WTC11 (cell line): Measurements from ENCODE around the gene GAS2. TPM values are rescaled to one million over a fixed set of nuclear protein-coding genes. Genes with fewer than 3 reads are reported as not detected.

Source experiments
- ATAC-seq: fragments of 200-7000 bp; cut with Tn5 transposase; 2 replicates; pipeline ENCODE4 v1.10.0; 2021; ENCODE audit warnings: mild to moderate bottlenecking, moderate library complexity
- CTCF ChIA-PET: fragments of 300-600 bp; sonication (Branson Sonifier 250); formaldehyde crosslinking; loops from one replicate; lab custom pipeline; 2021; ENCODE audit warnings: antibody characterized with exemption; lab: Charles Lee
- POLR2A ChIA-PET: fragments of 350-600 bp; sonication (Branson Sonifier 250); formaldehyde crosslinking; loops from one replicate; lab custom pipeline; 2021; ENCODE audit warnings: antibody characterized with exemption; lab: Charles Lee
- DNase-seq: peaks from one replicate; pipeline ENCODE4 v3.0.0; 2021; ENCODE audit warnings: low spot score
- H3K27ac Mint-ChIP-seq: 2 replicates; pipeline ENCODE4 v1.8.0; 2021; ENCODE audit warnings: mixed read lengths
- H3K27me3 Mint-ChIP-seq: 2 replicates; pipeline ENCODE4 v1.8.0; 2021; ENCODE audit warnings: low read depth, mild to moderate bottlenecking, moderate library complexity, mixed read lengths
- H3K36me3 Mint-ChIP-seq: 2 replicates; pipeline ENCODE4 v1.8.0; 2021; ENCODE audit warnings: mixed read lengths
- H3K4me1 Mint-ChIP-seq: 2 replicates; pipeline ENCODE4 v1.8.0; 2022; ENCODE audit warnings: mixed read lengths
- H3K4me3 Mint-ChIP-seq: 2 replicates; pipeline ENCODE4 v1.8.0; 2021; ENCODE audit warnings: mild to moderate bottlenecking, moderate library complexity, mixed read lengths
- H3K9me3 Mint-ChIP-seq: 2 replicates; pipeline ENCODE4 v1.8.0; 2021; ENCODE audit warnings: mixed read lengths
- ESRRA ChIP-seq: sonication (generic); formaldehyde crosslinking; IDR thresholded peaks from 2 replicates; pipeline ENCODE4 v1.8.1; 2022; ENCODE audit warnings: mild to moderate bottlenecking, missing genetic modification reagents, borderline replicate concordance
- GABPB1 ChIP-seq: sonication (generic); formaldehyde crosslinking; IDR thresholded peaks from 2 replicates; pipeline ENCODE4 v1.8.1; 2023; ENCODE audit warnings: mild to moderate bottlenecking, missing genetic modification reagents
- MAX ChIP-seq: sonication (generic); formaldehyde crosslinking; IDR thresholded peaks from 2 replicates; pipeline ENCODE4 v1.8.0; 2022; ENCODE audit warnings: mild to moderate bottlenecking, missing genetic modification reagents
- NFATC4 ChIP-seq: fragments of 250-450 bp; sonication (Bioruptor Pico); IDR thresholded peaks from 2 replicates; pipeline ENCODE4 v1.9.0; 2021; ENCODE audit warnings: mild to moderate bottlenecking
- NFYB ChIP-seq: sonication (generic); formaldehyde crosslinking; conservative IDR thresholded peaks from 2 replicates; pipeline ENCODE4 v1.8.0; 2022; ENCODE audit warnings: low read depth, missing genetic modification reagents
- NR1H2 ChIP-seq: sonication (generic); formaldehyde crosslinking; IDR thresholded peaks from 2 replicates; pipeline ENCODE4 v1.9.0; 2021; ENCODE audit warnings: mild to moderate bottlenecking, moderate library complexity, missing genetic modification reagents
- NR3C1 ChIP-seq: sonication (generic); formaldehyde crosslinking; conservative IDR thresholded peaks from 2 replicates; pipeline ENCODE4 v1.8.1; 2023; ENCODE audit warnings: low read depth, mild to moderate bottlenecking, missing genetic modification reagents
- PRRX2 ChIP-seq: fragments of 250-450 bp; sonication (Bioruptor Pico); IDR thresholded peaks from 2 replicates; pipeline ENCODE4 v1.8.0; 2021; ENCODE audit warnings: mild to moderate bottlenecking
- RORB ChIP-seq: fragments of 250-450 bp; sonication (Bioruptor Pico); IDR thresholded peaks from 2 replicates; pipeline ENCODE4 v1.9.0; 2021; ENCODE audit warnings: mild to moderate bottlenecking
- SP1 ChIP-seq: sonication (generic); formaldehyde crosslinking; conservative IDR thresholded peaks from 2 replicates; pipeline ENCODE4 v1.8.1; 2022; ENCODE audit warnings: missing genetic modification reagents
- STAT6 ChIP-seq: sonication (generic); formaldehyde crosslinking; conservative IDR thresholded peaks from 2 replicates; pipeline ENCODE4 v1.8.1; 2023; ENCODE audit warnings: mild to moderate bottlenecking, low read depth, missing genetic modification reagents, moderate library complexity
- ZBTB21 ChIP-seq: sonication (generic); formaldehyde crosslinking; IDR thresholded peaks from 2 replicates; pipeline ENCODE4 v1.8.1; 2023; ENCODE audit warnings: mild to moderate bottlenecking, missing genetic modification reagents, borderline replicate concordance
- ZNF263 ChIP-seq: sonication (generic); formaldehyde crosslinking; IDR thresholded peaks from 2 replicates; pipeline ENCODE4 v1.8.1; 2022; ENCODE audit warnings: low read depth, mild to moderate bottlenecking, moderate library complexity, missing genetic modification reagents
- total RNA-seq: library from RNA; stranded (reverse); gene quantifications from 3 replicates; pipeline ENCODE4 v1.2.3, GENCODE V29; 2021
- TF ChIP-seq, protein P1 (sequence below): sonication (generic); formaldehyde crosslinking; IDR thresholded peaks from 2 replicates; pipeline ENCODE4 v1.8.0; 2023; ENCODE audit warnings: missing genetic modification reagents, mild to moderate bottlenecking, borderline replicate concordance
- TF ChIP-seq, protein P2 (sequence below): sonication (generic); formaldehyde crosslinking; IDR thresholded peaks from 2 replicates; pipeline ENCODE4 v1.8.1; 2023; ENCODE audit warnings: mild to moderate bottlenecking, missing genetic modification reagents, moderate library complexity
- TF ChIP-seq, protein P3 (sequence below): sonication (generic); formaldehyde crosslinking; IDR thresholded peaks from 2 replicates; pipeline ENCODE4 v1.8.1; 2022; ENCODE audit warnings: mild to moderate bottlenecking, missing genetic modification reagents, moderate library complexity, borderline replicate concordance

GAS2 gene
- total RNA-seq, 1 experiment from 2014 or later: 1.8 TPM

DNA sequence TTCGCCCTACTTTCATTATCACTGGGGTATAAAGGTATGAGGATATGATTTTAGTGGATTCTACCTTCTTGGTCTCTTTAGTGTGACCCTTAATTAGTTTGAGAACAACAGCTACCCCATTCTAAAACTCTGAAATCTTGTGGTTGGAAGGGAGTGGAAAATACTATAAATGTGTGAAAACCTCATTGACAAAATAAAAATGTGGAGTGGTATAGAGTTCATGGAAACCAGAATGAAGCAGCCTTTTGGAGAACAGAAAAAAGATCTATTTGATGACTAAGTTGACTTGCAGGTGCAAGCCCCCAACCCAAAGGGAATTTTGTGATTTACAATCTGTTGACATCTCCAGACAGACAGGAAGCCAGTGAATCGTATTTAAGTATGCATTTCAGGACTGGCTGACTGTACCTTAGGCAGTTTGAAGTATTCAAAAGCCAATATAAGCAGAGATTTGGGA is 75.8 kb downstream of the GAS2 start:
- no peaks in the 10 kb centered on the region for H3K36me3 Mint-ChIP-seq
- DNase-seq (no peak), ATAC-seq (no peak)
- ChIA-PET POLR2A (no interaction called here), CTCF (no interaction called here)
- no peaks in the 10 kb centered on the region for H3K9me3 Mint-ChIP-seq
- H3K27me3 Mint-ChIP-seq: no peaks in the 10 kb centered on the region
- TF ChIP-seq ESRRA (CRISPR knock-in tag) (no peak), SP1 (CRISPR knock-in tag) (no peak), NR1H2 (CRISPR knock-in tag) (no peak), ZNF263 (CRISPR knock-in tag) (no peak), PRRX2 (no peak), RORB (no peak), MAX (CRISPR knock-in tag) (no peak)
- TF ChIP-seq, protein P1, sequence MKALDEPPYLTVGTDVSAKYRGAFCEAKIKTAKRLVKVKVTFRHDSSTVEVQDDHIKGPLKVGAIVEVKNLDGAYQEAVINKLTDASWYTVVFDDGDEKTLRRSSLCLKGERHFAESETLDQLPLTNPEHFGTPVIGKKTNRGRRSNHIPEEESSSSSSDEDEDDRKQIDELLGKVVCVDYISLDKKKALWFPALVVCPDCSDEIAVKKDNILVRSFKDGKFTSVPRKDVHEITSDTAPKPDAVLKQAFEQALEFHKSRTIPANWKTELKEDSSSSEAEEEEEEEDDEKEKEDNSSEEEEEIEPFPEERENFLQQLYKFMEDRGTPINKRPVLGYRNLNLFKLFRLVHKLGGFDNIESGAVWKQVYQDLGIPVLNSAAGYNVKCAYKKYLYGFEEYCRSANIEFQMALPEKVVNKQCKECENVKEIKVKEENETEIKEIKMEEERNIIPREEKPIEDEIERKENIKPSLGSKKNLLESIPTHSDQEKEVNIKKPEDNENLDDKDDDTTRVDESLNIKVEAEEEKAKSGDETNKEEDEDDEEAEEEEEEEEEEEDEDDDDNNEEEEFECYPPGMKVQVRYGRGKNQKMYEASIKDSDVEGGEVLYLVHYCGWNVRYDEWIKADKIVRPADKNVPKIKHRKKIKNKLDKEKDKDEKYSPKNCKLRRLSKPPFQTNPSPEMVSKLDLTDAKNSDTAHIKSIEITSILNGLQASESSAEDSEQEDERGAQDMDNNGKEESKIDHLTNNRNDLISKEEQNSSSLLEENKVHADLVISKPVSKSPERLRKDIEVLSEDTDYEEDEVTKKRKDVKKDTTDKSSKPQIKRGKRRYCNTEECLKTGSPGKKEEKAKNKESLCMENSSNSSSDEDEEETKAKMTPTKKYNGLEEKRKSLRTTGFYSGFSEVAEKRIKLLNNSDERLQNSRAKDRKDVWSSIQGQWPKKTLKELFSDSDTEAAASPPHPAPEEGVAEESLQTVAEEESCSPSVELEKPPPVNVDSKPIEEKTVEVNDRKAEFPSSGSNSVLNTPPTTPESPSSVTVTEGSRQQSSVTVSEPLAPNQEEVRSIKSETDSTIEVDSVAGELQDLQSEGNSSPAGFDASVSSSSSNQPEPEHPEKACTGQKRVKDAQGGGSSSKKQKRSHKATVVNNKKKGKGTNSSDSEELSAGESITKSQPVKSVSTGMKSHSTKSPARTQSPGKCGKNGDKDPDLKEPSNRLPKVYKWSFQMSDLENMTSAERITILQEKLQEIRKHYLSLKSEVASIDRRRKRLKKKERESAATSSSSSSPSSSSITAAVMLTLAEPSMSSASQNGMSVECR (CRISPR knock-in tag): no peak
- H3K27ac Mint-ChIP-seq: no peak overlapping the region
- 0 out of 2 replicates have a peak, but pooled peaks cover 3% of the 10 kb centered on the region for H3K4me1 Mint-ChIP-seq
- no peak overlapping the region for H3K4me3 Mint-ChIP-seq

DNA sequence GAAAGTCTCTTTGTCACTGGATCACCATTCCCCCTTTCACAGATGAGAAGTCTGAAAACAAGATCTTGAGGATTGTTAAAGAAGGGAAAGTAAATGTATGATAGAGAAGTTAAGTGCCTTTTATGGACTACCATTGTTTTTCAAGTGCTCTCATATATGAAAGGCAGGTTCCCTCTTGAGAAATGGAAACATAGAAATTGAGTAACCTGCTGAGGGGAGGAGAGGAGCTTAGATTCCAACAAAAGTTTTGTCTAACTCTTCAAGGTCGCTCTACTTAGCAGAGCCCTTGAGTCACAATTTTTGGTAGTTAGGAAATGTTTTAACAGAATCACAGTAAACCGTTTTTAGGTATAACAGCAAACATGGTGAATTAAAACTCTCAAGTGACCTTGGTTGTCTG is 83.1 kb downstream of the GAS2 start:
- no peak for ATAC-seq
- Mint-ChIP-seq H3K27me3 (no peaks in the 10 kb centered on the region), H3K9me3 (no peaks in the 10 kb centered on the region), H3K27ac (no peak overlapping the region), H3K4me1 (peaks cover 4% of the 10 kb centered on the region), H3K4me3 (no peak overlapping the region), H3K36me3 (no peaks in the 10 kb centered on the region)
- CTCF ChIA-PET: no interaction called here
- TF ChIP-seq ZNF263 (CRISPR knock-in tag) (no peak), NFATC4 (CRISPR knock-in tag) (no peak), ZBTB21 (CRISPR knock-in tag) (no peak), SP1 (CRISPR knock-in tag) (no peak), GABPB1 (no peak), STAT6 (no peak), NR3C1 (CRISPR knock-in tag) (no peak), NFYB (CRISPR knock-in tag) (no peak)
- TF ChIP-seq, protein P2, sequence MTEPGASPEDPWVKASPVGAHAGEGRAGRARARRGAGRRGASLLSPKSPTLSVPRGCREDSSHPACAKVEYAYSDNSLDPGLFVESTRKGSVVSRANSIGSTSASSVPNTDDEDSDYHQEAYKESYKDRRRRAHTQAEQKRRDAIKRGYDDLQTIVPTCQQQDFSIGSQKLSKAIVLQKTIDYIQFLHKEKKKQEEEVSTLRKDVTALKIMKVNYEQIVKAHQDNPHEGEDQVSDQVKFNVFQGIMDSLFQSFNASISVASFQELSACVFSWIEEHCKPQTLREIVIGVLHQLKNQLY: no peak
- TF ChIP-seq, protein P3, sequence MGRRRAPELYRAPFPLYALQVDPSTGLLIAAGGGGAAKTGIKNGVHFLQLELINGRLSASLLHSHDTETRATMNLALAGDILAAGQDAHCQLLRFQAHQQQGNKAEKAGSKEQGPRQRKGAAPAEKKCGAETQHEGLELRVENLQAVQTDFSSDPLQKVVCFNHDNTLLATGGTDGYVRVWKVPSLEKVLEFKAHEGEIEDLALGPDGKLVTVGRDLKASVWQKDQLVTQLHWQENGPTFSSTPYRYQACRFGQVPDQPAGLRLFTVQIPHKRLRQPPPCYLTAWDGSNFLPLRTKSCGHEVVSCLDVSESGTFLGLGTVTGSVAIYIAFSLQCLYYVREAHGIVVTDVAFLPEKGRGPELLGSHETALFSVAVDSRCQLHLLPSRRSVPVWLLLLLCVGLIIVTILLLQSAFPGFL (CRISPR knock-in tag): no peak
- POLR2A ChIA-PET: no interaction called here
- DNase-seq: no peak
